Colonic mucosa (tissue), 4 donors: ENCODE results near the gene LRRC31. TPM values are rescaled to one million over a fixed set of nuclear protein-coding genes. Genes with fewer than 3 reads are reported as not detected.

ENCODE experiments used
- DNase-seq: peaks from one replicate; pipeline ENCODE4 v3.0.0-alpha.2; 2020
- H3K27ac ChIP-seq: fragments of 200-600 bp; one replicate; pipeline ENCODE4 v1.8.0; 2021
- H3K27me3 ChIP-seq: fragments of 200-600 bp; one replicate; pipeline ENCODE4 v1.8.0; 2021
- H3K36me3 ChIP-seq: fragments of 200-600 bp; one replicate; pipeline ENCODE4 v1.8.0; 2021
- H3K4me1 ChIP-seq: fragments of 200-600 bp; one replicate; pipeline ENCODE4 v1.8.0; 2021; ENCODE audit warnings: mild to moderate bottlenecking
- H3K4me3 ChIP-seq: fragments of 200-600 bp; one replicate; pipeline ENCODE4 v1.8.0; 2021
- H3K9ac ChIP-seq, 2 donors: one replicate each; pipeline ENCODE4 v1.7.0; 2013; ENCODE audit warnings: control low read depth in 2 of 2, low read depth in 2 of 2, low read length in 2 of 2
- H3K9me3 ChIP-seq: fragments of 200-600 bp; one replicate; pipeline ENCODE4 v1.8.0; 2021
- CTCF ChIP-seq: fragments of 200-600 bp; IDR thresholded peaks from one replicate; pipeline ENCODE4 v1.8.0; 2022; ENCODE audit warnings: antibody characterized with exemption, mild to moderate bottlenecking
- intact Hi-C: fragments of 100-400 bp; cut with DNase I; formaldehyde crosslinking; loops from one replicate; pipeline ENCODE4 v1.14.1; 2022
- total RNA-seq, 2 donors: library from RNA; stranded (reverse); fragmentation: NEBNext Ultra II Directional in 1 of 2; extraction: Animal tissue kit (Norgen Biotek cat#: 25700) in 1 of 2; gene quantifications; one replicate each; pipeline ENCODE4 v1.2.1, GENCODE V29; 2021
- donor health status: healthy.
- donor health status: DM: no; HTN: no; CAD: no.
- donor health status: DM: no; HTN: no; CAD: no.

The LRRC31 gene
- total RNA-seq, 2 donors from 2014 or later, result 42.0 to 66.0 TPM

GRCh38 chr3:169907476-169907875 is 37.7 kb upstream of the LRRC31 start:
- TF ChIP-seq CTCF, result no peak
- H3K4me1 ChIP-seq, result no peaks in the 10 kb centered on the region
- H3K36me3 ChIP-seq, result no peaks in the 10 kb centered on the region
- no peak overlapping the region for H3K9ac ChIP-seq
- no peak overlapping the region for H3K4me3 ChIP-seq
- H3K27me3 ChIP-seq, result no peaks in the 10 kb centered on the region
- DNase-seq, result no peak
- no peaks in the 10 kb centered on the region for H3K9me3 ChIP-seq
- no peak overlapping the region for H3K27ac ChIP-seq
- intact Hi-C loops, result no loop called here

- Histone ChIP-seq H3K27ac (no peak overlapping the region), H3K27me3 (no peaks in the 10 kb centered on the region), H3K36me3 (no peaks in the 10 kb centered on the region), H3K4me1 (no peaks in the 10 kb centered on the region), H3K4me3 (no peak overlapping the region), H3K9ac (no peak overlapping the region), H3K9me3 (no peaks in the 10 kb centered on the region)
- DNase-seq, result no peak
- intact Hi-C loops, result no loop called here
- TF ChIP-seq CTCF, result no peak
Measured at GRCh38 chr3:169905404-169905803, 35.7 kb upstream of the LRRC31 start.

- Histone ChIP-seq H3K27me3 (no peaks in the 10 kb centered on the region), H3K4me1 (no peaks in the 10 kb centered on the region), H3K9me3 (no peaks in the 10 kb centered on the region), H3K9ac (no peak overlapping the region), H3K36me3 (no peaks in the 10 kb centered on the region), H3K27ac (no peak overlapping the region), H3K4me3 (no peak overlapping the region)
- TF ChIP-seq CTCF, result no peak
- intact Hi-C loops, result no loop called here
- no peak for DNase-seq
Measured at GRCh38 chr3:169901453-169901852, 31.7 kb upstream of the LRRC31 start.

GRCh38 chr3:169897284-169897683 is 27.5 kb upstream of the LRRC31 start:
- intact Hi-C loops, result no loop called here
- TF ChIP-seq CTCF, result no peak
- H3K4me1 ChIP-seq, result no peaks in the 10 kb centered on the region

GRCh38 chr3:169895072-169895471 is 25.3 kb upstream of the LRRC31 start:
- no peak overlapping the region for H3K9ac ChIP-seq
- DNase-seq, result no peak
- no peaks in the 10 kb centered on the region for H3K9me3 ChIP-seq
- intact Hi-C loops, result no loop called here
- no peak for TF ChIP-seq CTCF
- no peaks in the 10 kb centered on the region for H3K27me3 ChIP-seq
- H3K4me3 ChIP-seq, result no peak overlapping the region
- no peak overlapping the region for H3K27ac ChIP-seq
- H3K4me1 ChIP-seq, result no peaks in the 10 kb centered on the region
- H3K36me3 ChIP-seq, result no peaks in the 10 kb centered on the region

More at GRCh38 chr3:169897284-169897683, 27.5 kb upstream of the LRRC31 start:
- Histone ChIP-seq H3K9ac (no peak overlapping the region), H3K27ac (no peak overlapping the region), H3K27me3 (no peaks in the 10 kb centered on the region), H3K36me3 (no peaks in the 10 kb centered on the region), H3K9me3 (no peaks in the 10 kb centered on the region), H3K4me3 (no peak overlapping the region)
- DNase-seq, result no peak

GRCh38 chr3:169894110-169894509 is 24.4 kb upstream of the LRRC31 start:
- H3K27ac ChIP-seq, result no peak overlapping the region
- no peak for DNase-seq
- no peaks in the 10 kb centered on the region for H3K4me1 ChIP-seq
- no peaks in the 10 kb centered on the region for H3K9me3 ChIP-seq
- no peak for TF ChIP-seq CTCF
- H3K4me3 ChIP-seq, result no peak overlapping the region
- intact Hi-C loops, result no loop called here
- no peak overlapping the region for H3K9ac ChIP-seq
- H3K27me3 ChIP-seq, result no peaks in the 10 kb centered on the region
- no peaks in the 10 kb centered on the region for H3K36me3 ChIP-seq
